ENCODE results near the gene TBCD. TPM values are rescaled to one million over a fixed set of nuclear protein-coding genes. Genes with fewer than 3 reads are reported as not detected.
"Not testable (repeated sequence)": the region's sequence is repeated elsewhere in the genome, so short reads cannot be mapped to it uniquely, and the experiment has no call there.

The TBCD gene
- total RNA-seq, 1 donor from 2014 or later = 104 TPM

- H3K4me3 Mint-ChIP-seq = no peak overlapping the region
- TF ChIP-seq CTCF (conservative IDR thresholded peaks at IDR 0.05) = no peak
- peaks cover 9% of the 10 kb centered on the region for H3K4me1 Mint-ChIP-seq (ENCODE audit: unreplicated experiment)
- peaks cover 6% of the 10 kb centered on the region for H3K9me3 Mint-ChIP-seq
- no peak overlapping the region for H3K27ac Mint-ChIP-seq
- H3K36me3 Mint-ChIP-seq = peaks cover 8% of the 10 kb centered on the region
- H3K27me3 Mint-ChIP-seq = no peaks in the 10 kb centered on the region
- DNase-seq (ENCODE audit: extremely low spot score, unreplicated experiment) = peak; percentile 66
These were observed 208.1 kb downstream of the TBCD start for GRCh38 chr17:82959990-82960418.

DNA sequence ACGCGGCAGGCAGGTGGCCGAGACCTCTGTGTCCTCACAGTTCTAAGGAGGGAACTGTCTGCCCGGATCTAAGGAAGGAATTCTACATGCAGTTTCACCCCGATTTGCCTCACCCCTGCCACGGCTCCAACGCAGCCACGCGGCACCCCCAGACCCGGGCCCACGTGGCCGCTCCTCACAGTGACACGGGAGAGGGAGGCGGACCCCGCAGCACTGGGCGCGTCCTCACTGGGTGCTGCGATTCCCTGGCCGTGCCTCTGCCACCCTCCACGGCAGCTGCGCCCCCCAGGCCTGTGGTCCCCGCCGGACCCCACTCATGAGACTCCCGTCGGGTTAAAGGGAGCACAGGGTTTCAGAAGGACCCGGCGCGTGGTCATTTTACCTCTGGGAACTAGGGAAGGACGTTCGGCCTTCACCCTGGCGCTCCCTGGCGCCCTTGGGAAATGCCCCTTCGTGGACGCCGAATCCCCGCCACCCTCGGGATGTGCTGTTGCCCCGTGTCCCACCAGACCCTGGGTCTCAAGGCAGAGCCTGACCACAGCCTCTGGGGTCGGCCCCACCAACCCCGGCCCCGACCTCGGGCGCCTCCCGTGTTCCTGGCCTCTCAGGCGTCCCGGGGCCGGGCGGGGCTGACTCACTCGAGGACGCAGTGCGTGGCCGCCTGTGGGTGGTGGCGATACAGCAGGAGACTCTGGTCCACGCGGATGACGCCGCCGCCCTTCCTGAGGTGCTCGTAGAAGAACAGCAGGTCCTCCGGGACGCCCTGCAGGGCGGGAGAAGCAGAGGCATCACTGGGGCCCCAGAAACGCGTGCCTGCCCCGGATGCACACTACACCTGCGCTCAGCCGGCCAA is 208.8 kb downstream of the TBCD start:
- H3K4me1 Mint-ChIP-seq (ENCODE audit: unreplicated experiment) = peaks cover 9% of the 10 kb centered on the region
- no peaks in the 10 kb centered on the region for H3K9me3 Mint-ChIP-seq
- no peak for TF ChIP-seq CTCF (conservative IDR thresholded peaks at IDR 0.05)
- H3K4me3 Mint-ChIP-seq = no peak overlapping the region
- DNase-seq (ENCODE audit: extremely low spot score, unreplicated experiment) = peak; percentile 69
- no peaks in the 10 kb centered on the region for H3K27me3 Mint-ChIP-seq
- H3K27ac Mint-ChIP-seq = no peak overlapping the region
- peaks cover 1% of the 10 kb centered on the region for H3K36me3 Mint-ChIP-seq

DNA sequence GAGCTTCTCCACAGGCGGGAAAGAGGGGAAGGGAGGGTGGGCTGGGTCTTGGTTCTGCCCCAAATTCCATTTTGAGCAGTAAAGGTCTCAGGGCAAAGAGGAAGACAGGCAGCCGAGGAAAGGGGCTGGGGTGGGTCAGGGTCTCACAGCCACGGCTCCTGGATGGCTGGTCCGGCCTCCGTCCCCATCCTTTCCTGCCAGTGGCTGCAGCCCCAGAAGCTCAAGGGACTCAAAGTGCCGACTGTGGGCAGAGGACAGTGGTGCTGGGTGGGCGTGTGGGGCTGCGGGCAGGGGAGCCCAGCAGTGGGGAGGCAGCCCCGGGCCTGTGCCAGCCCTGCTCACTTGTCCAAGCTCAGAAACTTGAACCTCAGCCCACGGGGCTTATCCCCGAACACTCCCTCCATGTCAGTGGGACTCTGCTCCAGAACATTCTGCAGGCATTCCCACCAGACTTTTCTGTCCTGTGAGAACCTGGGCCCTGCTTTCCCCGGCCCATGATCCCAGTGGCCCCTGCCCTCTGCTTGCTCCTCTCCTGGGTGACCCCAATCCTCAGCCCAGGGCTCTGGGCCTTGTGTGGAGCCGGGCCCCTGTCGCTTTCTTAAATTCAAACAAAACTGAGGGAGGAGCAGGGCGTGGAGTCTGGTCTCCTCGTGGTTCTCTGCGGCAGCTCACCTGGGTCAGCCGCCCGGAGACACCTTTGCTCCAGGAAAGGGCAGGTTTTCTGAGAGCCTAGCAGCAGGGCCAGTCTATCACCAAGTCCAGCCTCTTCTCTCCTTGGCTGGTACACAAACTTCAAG is 209.7 kb downstream of the TBCD start:
- no peaks in the 10 kb centered on the region for H3K9me3 Mint-ChIP-seq
- no peak overlapping the region for H3K27ac Mint-ChIP-seq
- DNase-seq (ENCODE audit: extremely low spot score, unreplicated experiment) = peak; percentile 51
- H3K27me3 Mint-ChIP-seq = no peaks in the 10 kb centered on the region
- TF ChIP-seq CTCF (conservative IDR thresholded peaks at IDR 0.05) = no peak
- H3K4me1 Mint-ChIP-seq (ENCODE audit: unreplicated experiment) = peaks cover 9% of the 10 kb centered on the region
- H3K36me3 Mint-ChIP-seq = no peaks in the 10 kb centered on the region
- no peak overlapping the region for H3K4me3 Mint-ChIP-seq

DNA sequence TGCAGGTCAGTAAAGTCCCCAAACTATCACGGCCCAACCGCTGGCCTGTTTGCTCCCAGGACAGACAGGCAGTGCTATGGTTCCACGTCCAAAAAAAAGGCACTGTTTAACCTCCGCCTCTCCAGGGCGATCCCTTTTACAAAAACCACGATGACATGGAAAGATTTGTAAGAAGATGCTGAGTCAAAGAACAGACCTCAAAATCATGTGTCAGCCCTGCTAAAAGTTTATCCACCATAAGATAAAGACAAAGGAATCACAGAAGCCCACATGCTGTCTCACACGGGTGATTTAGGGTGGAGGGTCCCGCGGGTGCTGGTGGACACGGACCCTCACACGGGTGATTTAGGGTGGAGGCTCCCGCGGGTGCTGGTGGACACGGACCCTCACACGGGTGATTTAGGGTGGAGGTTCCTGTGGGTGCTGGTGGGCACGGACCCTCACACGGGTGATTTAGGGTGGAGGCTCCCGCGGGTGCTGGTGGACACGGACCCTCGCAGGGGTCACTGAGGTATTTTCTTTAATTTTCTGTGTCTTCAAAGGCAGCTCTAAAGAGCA is 210.4 kb downstream of the TBCD start:
- Mint-ChIP-seq H3K4me1 (ENCODE audit: unreplicated experiment) (peaks cover 9% of the 10 kb centered on the region), H3K27ac (no peak overlapping the region), H3K36me3 (no peaks in the 10 kb centered on the region), H3K27me3 (no peaks in the 10 kb centered on the region), H3K9me3 (no peaks in the 10 kb centered on the region), H3K4me3 (no peak overlapping the region)
- TF ChIP-seq CTCF (conservative IDR thresholded peaks at IDR 0.05) = no peak
- peak; percentile 57 for DNase-seq (ENCODE audit: extremely low spot score, unreplicated experiment)

DNA sequence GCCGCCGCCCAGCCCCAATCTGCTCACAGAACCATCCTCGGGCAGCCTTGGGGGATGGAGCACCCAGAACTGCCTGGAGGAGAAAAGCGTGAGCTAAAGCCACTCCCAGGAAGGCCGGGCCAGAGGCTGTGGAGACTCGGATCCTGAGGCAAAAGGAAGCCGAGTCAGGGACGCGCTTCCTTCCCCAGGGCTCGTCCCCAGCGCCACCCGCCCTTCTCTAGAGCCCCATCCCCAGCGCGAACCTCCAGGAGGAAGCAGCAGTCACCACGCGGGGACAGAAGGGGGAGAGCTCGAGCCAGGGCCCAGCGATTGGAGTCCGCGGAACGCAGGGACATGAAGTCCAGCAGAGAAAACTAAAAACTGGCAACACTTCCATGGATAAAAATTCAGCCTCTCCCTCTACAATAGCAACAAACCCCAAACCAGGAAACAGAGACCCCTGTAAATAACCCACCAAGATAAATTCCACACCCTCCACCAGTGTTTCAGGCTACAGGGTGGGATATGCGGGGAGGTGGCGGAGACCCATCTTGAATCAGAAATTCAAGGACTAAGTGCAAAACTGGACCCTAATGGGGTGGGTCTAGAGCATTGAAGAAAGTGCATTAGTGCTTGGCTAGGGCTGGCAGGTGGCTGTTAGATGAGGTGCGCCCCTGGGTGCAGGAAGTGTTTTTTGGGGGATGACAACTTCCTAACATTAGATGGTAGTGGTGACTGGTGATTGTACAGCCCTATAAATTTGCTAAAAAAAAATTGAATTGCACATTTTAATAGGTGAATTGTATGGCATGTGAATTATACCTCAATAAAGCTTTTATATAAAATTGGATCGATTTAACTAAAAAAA is 211.5 kb downstream of the TBCD start:
- H3K4me1 Mint-ChIP-seq (ENCODE audit: unreplicated experiment) = peaks cover 9% of the 10 kb centered on the region
- peak; percentile 77 for TF ChIP-seq CTCF (conservative IDR thresholded peaks at IDR 0.05)
- no peaks in the 10 kb centered on the region for H3K9me3 Mint-ChIP-seq
- no peaks in the 10 kb centered on the region for H3K27me3 Mint-ChIP-seq
- peak overlapping the region; percentile 65 for H3K4me3 Mint-ChIP-seq
- H3K27ac Mint-ChIP-seq = peak overlapping the region; percentile 60
- DNase-seq (ENCODE audit: extremely low spot score, unreplicated experiment) = peak; percentile 79
- H3K36me3 Mint-ChIP-seq = no peaks in the 10 kb centered on the region

DNA sequence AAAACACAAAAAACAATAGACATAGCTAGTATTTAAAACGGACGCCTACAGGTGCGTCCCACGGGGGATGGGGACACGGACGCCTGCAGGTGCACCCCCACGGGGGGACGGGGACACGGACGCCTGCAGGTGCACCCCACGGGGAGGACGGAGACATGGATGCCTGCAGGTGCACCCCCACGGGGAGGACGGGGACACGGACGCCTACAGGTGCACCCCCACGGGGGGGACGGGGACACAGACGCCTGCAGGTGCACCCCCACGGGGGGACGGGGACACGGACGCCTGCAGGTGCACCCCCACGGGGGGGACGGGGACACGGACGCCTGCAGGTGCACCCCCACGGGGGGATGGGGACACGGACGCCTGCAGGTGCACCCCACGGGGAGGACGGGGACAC is 212.6 kb downstream of the TBCD start:
- not testable (repeated sequence) for H3K4me3 Mint-ChIP-seq; H3K27ac Mint-ChIP-seq; DNase-seq (ENCODE audit: extremely low spot score, unreplicated experiment); H3K4me1 Mint-ChIP-seq (ENCODE audit: unreplicated experiment); H3K36me3 Mint-ChIP-seq; H3K9me3 Mint-ChIP-seq; H3K27me3 Mint-ChIP-seq

All from type B pancreatic cell (in vitro differentiated cells).